OCI-LY7 (cell line): ENCODE results near the gene GRM6. TPM values are rescaled to one million over a fixed set of nuclear protein-coding genes. Genes with fewer than 3 reads are reported as not detected.

Experiments
- BruUV-seq: library from RNA; stranded (reverse); fragments of 400-500 nt; replicated peaks from 2 replicates; lab custom pipeline; 2021; lab: Mats Ljungman, UMichigan
- CTCF ChIA-PET: fragments of 300-600 bp; sonication (Branson Sonifier 250); formaldehyde crosslinking; loops from one replicate; lab custom pipeline; 2022; ENCODE audit warnings: antibody characterized with exemption; ENCODE audit not compliant: unreplicated experiment; lab: Charles Lee
- POLR2A ChIA-PET: fragments of 300-600 bp; sonication (Branson Sonifier 250); formaldehyde crosslinking; loops from one replicate; lab custom pipeline; 2022; ENCODE audit warnings: antibody characterized with exemption; lab: Charles Lee
- DNase-seq: peaks from one replicate; pipeline ENCODE4 v3.0.0-alpha.2; 2015; ENCODE audit warnings: low spot score
- H2AFZ ChIP-seq: fragments of 200-600 bp; sonication (generic), shearing (Covaris generic); 2 replicates; pipeline ENCODE4 v1.6.1; 2014; ENCODE audit warnings: mild to moderate bottlenecking, antibody characterized with exemption, low read length, moderate library complexity
- H3K27ac ChIP-seq: fragments of 200-600 bp; sonication (generic); 2 replicates; pipeline ENCODE4 v1.5.1; 2014; ENCODE audit warnings: mixed run types, low read depth, mild to moderate bottlenecking, moderate library complexity, low read length, inconsistent platforms; ENCODE audit not compliant: poor library complexity, severe bottlenecking
- H3K36me3 ChIP-seq: fragments of 200-600 bp; sonication (generic); 2 replicates; pipeline ENCODE4 v1.6.1; 2014; ENCODE audit warnings: mild to moderate bottlenecking, antibody characterized with exemption, low read length, moderate library complexity, mixed read lengths; ENCODE audit not compliant: insufficient read depth
- H3K4me1 ChIP-seq: fragments of 200-600 bp; sonication (generic); 2 replicates; pipeline ENCODE4 v1.5.1; 2014; ENCODE audit warnings: mild to moderate bottlenecking, low read length; ENCODE audit not compliant: insufficient read depth, poor library complexity, severe bottlenecking
- H3K4me2 ChIP-seq: fragments of 200-600 bp; sonication (generic); 2 replicates; pipeline ENCODE4 v1.6.1; 2014; ENCODE audit warnings: mild to moderate bottlenecking, low read length
- H3K4me3 ChIP-seq: fragments of 200-600 bp; sonication (generic); 2 replicates; pipeline ENCODE4 v1.5.1; 2014; ENCODE audit warnings: mild to moderate bottlenecking, low read depth, low read length; ENCODE audit not compliant: poor library complexity, severe bottlenecking
- H3K79me2 ChIP-seq: fragments of 200-600 bp; sonication (generic); 2 replicates; pipeline ENCODE4 v1.6.1; 2016; ENCODE audit warnings: low read depth, mild to moderate bottlenecking, low read length, moderate library complexity, mixed read lengths; ENCODE audit not compliant: insufficient read depth
- H3K9me2 ChIP-seq: fragments of 200-600 bp; sonication (generic); 2 replicates; pipeline ENCODE4 v1.6.1; 2016; ENCODE audit warnings: mild to moderate bottlenecking, low read length, mixed read lengths; ENCODE audit not compliant: insufficient read depth
- H3K9me3 ChIP-seq: fragments of 200-600 bp; sonication (generic); 2 replicates; pipeline ENCODE4 v1.6.1; 2014; ENCODE audit warnings: mild to moderate bottlenecking, mixed run types, low read length, mixed read lengths
- H4K20me1 ChIP-seq: fragments of 200-600 bp; sonication (generic); 2 replicates; pipeline ENCODE4 v1.6.1; 2014; ENCODE audit warnings: mild to moderate bottlenecking, antibody characterized with exemption, low read length, moderate library complexity, mixed read lengths; ENCODE audit not compliant: insufficient read depth
- EZH2phosphoT487 ChIP-seq: fragments of 200-600 bp; sonication (generic); IDR thresholded peaks from 2 replicates; pipeline ENCODE4 v1.6.1; 2018; ENCODE audit warnings: low read depth, borderline replicate concordance, mild to moderate bottlenecking, mixed run types, antibody characterized with exemption, low read length, moderate library complexity, mixed read lengths
- intact Hi-C: fragments of 100-400 bp; cut with micrococcal nuclease; formaldehyde crosslinking; loops from one replicate; pipeline ENCODE4 v1.10.0; 2022; ENCODE audit not compliant: unreplicated experiment
- total RNA-seq, 2 experiments: library from RNA; depleted of rRNA in 1 of 2; stranded (reverse); fragments of >200 nt in 1 of 2; shearing (Covaris generic) in 1 of 2; gene quantifications; 2 replicates each; pipeline ENCODE4 v1.2.3, GENCODE V29; 2014 to 2022
- TF ChIP-seq, protein P1 (sequence below): fragments of 200-600 bp; sonication (generic); conservative IDR thresholded peaks from 2 replicates; pipeline ENCODE4 v1.5.1; 2014; ENCODE audit warnings: mild to moderate bottlenecking, antibody characterized with exemption, low read length, moderate library complexity, mixed read lengths

Gene GRM6
- total RNA-seq, 2 experiments from 2014 or later: not detected

DNA sequence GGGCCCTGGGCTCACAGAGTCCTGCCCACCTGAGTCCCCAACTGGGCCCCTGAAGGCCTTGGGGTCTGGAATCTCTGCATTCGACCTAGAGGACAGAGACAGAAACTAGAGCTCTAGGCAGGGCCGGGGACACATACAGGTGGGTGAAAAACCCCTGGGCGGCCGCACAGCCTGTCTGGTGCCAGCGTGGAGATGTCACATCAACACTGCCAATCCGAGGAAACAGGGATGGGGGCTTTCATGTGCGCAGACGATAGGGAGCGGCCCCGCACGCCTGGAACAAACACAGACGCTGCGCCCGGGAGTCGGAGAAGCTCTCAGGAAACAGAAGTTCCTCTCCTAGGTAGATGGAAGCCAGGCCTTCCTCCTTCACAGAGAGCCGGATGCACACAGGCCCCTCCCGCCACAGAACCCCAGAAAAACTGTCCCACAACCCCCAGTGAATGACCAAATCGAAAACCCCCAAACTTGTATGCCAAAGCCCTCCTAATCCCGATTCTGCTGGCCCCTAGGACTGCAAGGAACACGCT lies 1.8 kb downstream of the GRM6 start:
- Histone ChIP-seq H3K36me3 (no peaks in the 10 kb centered on the region), H3K4me1 (no peaks in the 10 kb centered on the region), H2AFZ (no peak overlapping the region), H3K4me2 (no peak overlapping the region), H3K9me3 (no peaks in the 10 kb centered on the region), H4K20me1 (no peaks in the 10 kb centered on the region), H3K4me3 (no peak overlapping the region), H3K27ac (no peak overlapping the region), H3K79me2 (no peaks in the 10 kb centered on the region), H3K9me2 (no peaks in the 10 kb centered on the region)
- TF ChIP-seq, protein P1, sequence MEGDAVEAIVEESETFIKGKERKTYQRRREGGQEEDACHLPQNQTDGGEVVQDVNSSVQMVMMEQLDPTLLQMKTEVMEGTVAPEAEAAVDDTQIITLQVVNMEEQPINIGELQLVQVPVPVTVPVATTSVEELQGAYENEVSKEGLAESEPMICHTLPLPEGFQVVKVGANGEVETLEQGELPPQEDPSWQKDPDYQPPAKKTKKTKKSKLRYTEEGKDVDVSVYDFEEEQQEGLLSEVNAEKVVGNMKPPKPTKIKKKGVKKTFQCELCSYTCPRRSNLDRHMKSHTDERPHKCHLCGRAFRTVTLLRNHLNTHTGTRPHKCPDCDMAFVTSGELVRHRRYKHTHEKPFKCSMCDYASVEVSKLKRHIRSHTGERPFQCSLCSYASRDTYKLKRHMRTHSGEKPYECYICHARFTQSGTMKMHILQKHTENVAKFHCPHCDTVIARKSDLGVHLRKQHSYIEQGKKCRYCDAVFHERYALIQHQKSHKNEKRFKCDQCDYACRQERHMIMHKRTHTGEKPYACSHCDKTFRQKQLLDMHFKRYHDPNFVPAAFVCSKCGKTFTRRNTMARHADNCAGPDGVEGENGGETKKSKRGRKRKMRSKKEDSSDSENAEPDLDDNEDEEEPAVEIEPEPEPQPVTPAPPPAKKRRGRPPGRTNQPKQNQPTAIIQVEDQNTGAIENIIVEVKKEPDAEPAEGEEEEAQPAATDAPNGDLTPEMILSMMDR: no peak
- TF ChIP-seq EZH2phosphoT487: no peak
- intact Hi-C loops: no loop called here
- CTCF ChIA-PET: no interaction called here
- BruUV-seq: no TSS peak
- POLR2A ChIA-PET: no interaction called here
- DNase-seq: no peak

DNA sequence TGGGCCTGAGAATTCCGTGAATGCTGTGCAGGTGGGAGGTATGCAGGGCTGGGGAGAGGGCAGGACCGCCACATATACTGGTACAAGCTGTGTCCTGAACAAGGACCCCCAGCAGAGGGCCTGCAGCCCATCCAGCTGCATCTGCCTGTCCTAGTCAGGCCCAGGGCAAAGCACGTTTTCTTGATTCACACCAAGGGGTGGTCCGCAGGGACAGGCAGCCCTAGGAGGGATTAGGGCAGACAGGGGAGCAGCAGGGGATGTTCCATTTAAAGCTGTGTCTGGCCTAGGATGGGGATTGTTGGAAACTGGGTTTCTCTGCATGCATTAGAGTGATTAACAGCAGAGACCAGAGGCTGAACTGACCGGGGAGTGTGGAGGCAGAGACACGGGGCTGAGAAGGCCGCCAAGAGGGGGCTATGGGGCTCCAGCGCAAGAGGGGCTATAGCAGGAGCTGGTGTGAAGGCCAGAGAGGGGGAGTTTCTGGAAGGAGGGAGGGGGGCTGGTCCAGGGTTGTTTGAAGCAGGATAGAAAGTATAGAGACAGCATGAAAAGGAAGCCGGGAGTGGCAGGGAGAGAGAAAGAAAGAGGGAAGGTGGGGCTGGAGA lies 2.7 kb downstream of the GRM6 start:
- Histone ChIP-seq H3K4me3 (no peak overlapping the region), H3K27ac (no peak overlapping the region), H3K4me1 (no peaks in the 10 kb centered on the region), H2AFZ (no peak overlapping the region), H4K20me1 (no peaks in the 10 kb centered on the region), H3K4me2 (no peak overlapping the region), H3K9me2 (no peaks in the 10 kb centered on the region), H3K9me3 (no peaks in the 10 kb centered on the region), H3K36me3 (no peaks in the 10 kb centered on the region), H3K79me2 (no peaks in the 10 kb centered on the region)
- CTCF ChIA-PET: no interaction called here
- TF ChIP-seq EZH2phosphoT487: no peak
- TF ChIP-seq, protein P1: no peak
- POLR2A ChIA-PET: no interaction called here
- BruUV-seq: no TSS peak
- intact Hi-C loops: no loop called here
- DNase-seq: no peak
